Thyroid gland (tissue), 4 donors: ENCODE results near the gene GSTT2. TPM values are rescaled to one million over a fixed set of nuclear protein-coding genes. Genes with fewer than 3 reads are reported as not detected.

ENCODE experiments used
- DNase-seq, 2 donors: peaks; one replicate each; pipeline ENCODE4 v3.0.0-alpha.2; 2019
- H3K27ac ChIP-seq, 3 donors: fragments of 200-600 bp; sonication (generic); 1 replicate in 2 of 3; 2 replicates in 1 of 3; pipeline ENCODE4 v1.5.1; 2016 to 2019; ENCODE audit warnings: mild to moderate bottlenecking in 1 of 3, moderate library complexity in 1 of 3
- H3K27me3 ChIP-seq: fragments of 200-600 bp; sonication (generic); one replicate; pipeline ENCODE4 v1.5.1; 2019
- H3K36me3 ChIP-seq, 2 donors: fragments of 200-600 bp; sonication (generic); one replicate each; pipeline ENCODE4 v1.5.1; 2016 to 2019
- H3K4me1 ChIP-seq, 2 donors: fragments of 200-600 bp; sonication (generic); one replicate each; pipeline ENCODE4 v1.5.1; 2017 to 2019
- H3K4me3 ChIP-seq, 3 donors: fragments of 200-600 bp; sonication (generic); replicated peaks in 1 of 3; 1 replicate in 2 of 3; 2 replicates in 1 of 3; pipeline ENCODE4 v1.5.1; 2016; ENCODE audit warnings: mild to moderate bottlenecking in 1 of 3
- H3K9me3 ChIP-seq: fragments of 200-600 bp; sonication (generic); one replicate; pipeline ENCODE4 v1.5.1; 2017
- CTCF ChIP-seq, 6 experiments: fragments of 200-600 bp in 3 of 6; fragments of 450-650 bp in 3 of 6; sonication (generic) in 3 of 6; IDR thresholded peaks; one replicate each; pipeline ENCODE4 v1.5.1; 2016 to 2019; ENCODE audit warnings: antibody characterized with exemption in 6 of 6, mild to moderate bottlenecking in 2 of 6, inconsistent platforms in 1 of 6, moderate library complexity in 1 of 6
- POLR2A ChIP-seq, 2 donors: fragments of 450-650 bp; IDR thresholded peaks; one replicate each; pipeline ENCODE4 v1.6.1; 2017; ENCODE audit warnings: antibody characterized with exemption in 2 of 2, mild to moderate bottlenecking in 2 of 2, moderate library complexity in 1 of 2
- WGBS, 2 donors: methylation state at CpG; one replicate each; pipeline ENCODE4 v1.1.5; 2017; 5-methylcytosine and 5-hydroxymethylcytosine counted together
- intact Hi-C: fragments of 100-400 bp; cut with DNase I; formaldehyde crosslinking; loops from one replicate; pipeline ENCODE4 v1.15.1; 2023
- total RNA-seq, 4 donors: library from RNA; depleted of rRNA; stranded (reverse); fragments of >200 nt; gene quantifications; one replicate each; pipeline ENCODE4 v1.2.3, GENCODE V29; 2016

The GSTT2 gene
- total RNA-seq, 4 donors from 2014 or later: 0.40 to 1.9 TPM; not detected in 2

- intact Hi-C loops: loop anchor here (5.0 kb wide), 1 partner anchor 94 kb away; no protein-coding TSS in a partner anchor
- peaks cover 8 to 19% of the 10 kb centered on the region in 2 donors for H3K4me1 ChIP-seq
- H3K4me3 ChIP-seq: no peak overlapping the region
- H3K27me3 ChIP-seq: no peaks in the 10 kb centered on the region
- no peaks in the 10 kb centered on the region for H3K9me3 ChIP-seq
- H3K27ac ChIP-seq: no peak overlapping the region
- DNase-seq: no peak
- H3K36me3 ChIP-seq: no peaks in the 10 kb centered on the region
- TF ChIP-seq CTCF (IDR thresholded peaks at IDR 0.05): no peak
- TF ChIP-seq POLR2A (IDR thresholded peaks at IDR 0.05): no peak
- 87 to 90% methylated on average over 6 of the region's 6 CpGs for WGBS, 2 donors
Observed at GRCh38 chr22:24008381-24009226, 28.7 kb downstream of the GSTT2 start.

- Histone ChIP-seq H3K27ac (no peak overlapping the region), H3K4me3 (no peak overlapping the region), H3K4me1 (peaks cover 8 to 19% of the 10 kb centered on the region in 2 donors), H3K9me3 (no peaks in the 10 kb centered on the region), H3K36me3 (no peaks in the 10 kb centered on the region), H3K27me3 (no peaks in the 10 kb centered on the region)
- 88 to 90% methylated on average over 7 of the region's 7 CpGs for WGBS, 2 donors
- no peak for DNase-seq
- no peak for TF ChIP-seq POLR2A (IDR thresholded peaks at IDR 0.05)
- no peak for TF ChIP-seq CTCF (IDR thresholded peaks at IDR 0.05)
- intact Hi-C loops: loop anchor here (5.0 kb wide), 1 partner anchor 93 kb away; no protein-coding TSS in a partner anchor
Observed at GRCh38 chr22:24009227-24010017, 29.5 kb downstream of the GSTT2 start.

- 94 to 98% methylated on average over 2 of the region's 2 CpGs for WGBS, 2 donors
- intact Hi-C loops: no loop called here
- TF ChIP-seq CTCF (IDR thresholded peaks at IDR 0.05): no peak
- DNase-seq: no peak
- no peaks in the 10 kb centered on the region for H3K36me3 ChIP-seq
- H3K27ac ChIP-seq: no peak overlapping the region
- H3K4me1 ChIP-seq: peaks cover 8 to 19% of the 10 kb centered on the region in 2 donors
- H3K4me3 ChIP-seq: no peak overlapping the region
- no peaks in the 10 kb centered on the region for H3K27me3 ChIP-seq
- H3K9me3 ChIP-seq: no peaks in the 10 kb centered on the region
Observed at GRCh38 chr22:24010018-24010391, 30.1 kb downstream of the GSTT2 start.

GRCh38 chr22:24011735-24012068, 31.8 kb downstream of the GSTT2 start:
- DNase-seq: peak; percentile 60 to 70
- Histone ChIP-seq H3K4me1 (peaks cover 4 to 10% of the 10 kb centered on the region in 2 donors), H3K9me3 (no peaks in the 10 kb centered on the region), H3K36me3 (no peaks in the 10 kb centered on the region), H3K27ac (peak overlapping the region; percentile 59 to 79 (median 64)), H3K27me3 (no peaks in the 10 kb centered on the region), H3K4me3 (peak overlapping the region; percentile 28 to 71 (median 52))
- intact Hi-C loops: no loop called here
- TF ChIP-seq POLR2A (IDR thresholded peaks at IDR 0.05) (no peak), CTCF (IDR thresholded peaks at IDR 0.05) (no peak)
- 1 to 2% methylated on average over 10 of the region's 10 CpGs for WGBS, 2 donors

GRCh38 chr22:24016156-24016555, 36.2 kb downstream of the GSTT2 start:
- DNase-seq: no peak
- TF ChIP-seq CTCF (IDR thresholded peaks at IDR 0.05) (no peak), POLR2A (IDR thresholded peaks at IDR 0.05) (no peak)
- intact Hi-C loops: no loop called here
- H3K36me3 ChIP-seq: no peaks in the 10 kb centered on the region
- peaks cover 4 to 10% of the 10 kb centered on the region in 2 donors for H3K4me1 ChIP-seq
- H3K27me3 ChIP-seq: no peaks in the 10 kb centered on the region
- no peaks in the 10 kb centered on the region for H3K9me3 ChIP-seq
- 98 to 100% methylated on average over 1 of the region's 1 CpG for WGBS, 2 donors
- no peak overlapping the region for H3K4me3 ChIP-seq
- no peak overlapping the region for H3K27ac ChIP-seq
